Measurements from ENCODE around the gene AKR1D1.

AKR1D1 gene

GRCh38 chr7:138154661-138155060 lies 78.4 kb downstream of the AKR1D1 start:
- no peak overlapping the region for H3K4me3 ChIP-seq (ENCODE audit: low read length)

GRCh38 chr7:138157702-138158101 lies 81.4 kb downstream of the AKR1D1 start:
- Histone ChIP-seq H3K4me1 (ENCODE audit: control insufficient read depth, insufficient read depth, low read length) (no peaks in the 10 kb centered on the region), H3K9me3 (replicated peaks; ENCODE audit: low read length) (no peaks in the 10 kb centered on the region), H3K27me3 (ENCODE audit: control insufficient read depth, insufficient read depth, low read length) (no peaks in the 10 kb centered on the region), H3K36me3 (ENCODE audit: insufficient read depth, low read length) (no peaks in the 10 kb centered on the region), H3K4me3 (ENCODE audit: low read length) (no peak overlapping the region), H3K4me2 (ENCODE audit: low read length) (no peak overlapping the region), H3K9ac (ENCODE audit: low read depth, low read length) (no peak overlapping the region)

More at GRCh38 chr7:138154661-138155060, 78.4 kb downstream of the AKR1D1 start:
- no peaks in the 10 kb centered on the region for H3K9me3 ChIP-seq (replicated peaks; ENCODE audit: low read length)
- no peak overlapping the region for H3K4me2 ChIP-seq (ENCODE audit: low read length)
- no peaks in the 10 kb centered on the region for H3K27me3 ChIP-seq (ENCODE audit: control insufficient read depth, insufficient read depth, low read length)
- no peaks in the 10 kb centered on the region for H3K4me1 ChIP-seq (ENCODE audit: control insufficient read depth, insufficient read depth, low read length)
- no peaks in the 10 kb centered on the region for H3K36me3 ChIP-seq (ENCODE audit: insufficient read depth, low read length)
- no peak overlapping the region for H3K9ac ChIP-seq (ENCODE audit: low read depth, low read length)

- no peaks in the 10 kb centered on the region for H3K9me3 ChIP-seq (replicated peaks; ENCODE audit: low read length)
These were observed 82.7 kb downstream of the AKR1D1 start for GRCh38 chr7:138158739-138159528.

GRCh38 chr7:138161600-138162081 lies 85.4 kb downstream of the AKR1D1 start:
- no peaks in the 10 kb centered on the region for H3K9me3 ChIP-seq (replicated peaks; ENCODE audit: low read length)
- no peaks in the 10 kb centered on the region for H3K4me1 ChIP-seq (ENCODE audit: control insufficient read depth, insufficient read depth, low read length)
- H3K36me3 ChIP-seq (ENCODE audit: insufficient read depth, low read length), result no peaks in the 10 kb centered on the region
- peak overlapping the region; percentile 30 for H3K4me2 ChIP-seq (ENCODE audit: low read length)
- H3K27me3 ChIP-seq (ENCODE audit: control insufficient read depth, insufficient read depth, low read length), result no peaks in the 10 kb centered on the region
- H3K4me3 ChIP-seq (ENCODE audit: low read length), result no peak overlapping the region
- no peak overlapping the region for H3K9ac ChIP-seq (ENCODE audit: low read depth, low read length)

More at GRCh38 chr7:138158739-138159528, 82.7 kb downstream of the AKR1D1 start:
- Histone ChIP-seq H3K36me3 (ENCODE audit: insufficient read depth, low read length) (no peaks in the 10 kb centered on the region), H3K4me1 (ENCODE audit: control insufficient read depth, insufficient read depth, low read length) (no peaks in the 10 kb centered on the region), H3K4me3 (ENCODE audit: low read length) (no peak overlapping the region), H3K9ac (ENCODE audit: low read depth, low read length) (no peak overlapping the region), H3K4me2 (ENCODE audit: low read length) (no peak overlapping the region), H3K27me3 (ENCODE audit: control insufficient read depth, insufficient read depth, low read length) (no peaks in the 10 kb centered on the region)

GRCh38 chr7:138162236-138162635 lies 86.0 kb downstream of the AKR1D1 start:
- no peaks in the 10 kb centered on the region for H3K36me3 ChIP-seq (ENCODE audit: insufficient read depth, low read length)
- no peaks in the 10 kb centered on the region for H3K4me1 ChIP-seq (ENCODE audit: control insufficient read depth, insufficient read depth, low read length)
- no peaks in the 10 kb centered on the region for H3K9me3 ChIP-seq (replicated peaks; ENCODE audit: low read length)
- no peaks in the 10 kb centered on the region for H3K27me3 ChIP-seq (ENCODE audit: control insufficient read depth, insufficient read depth, low read length)
- no peak overlapping the region for H3K9ac ChIP-seq (ENCODE audit: low read depth, low read length)
- no peak overlapping the region for H3K4me2 ChIP-seq (ENCODE audit: low read length)
- no peak overlapping the region for H3K4me3 ChIP-seq (ENCODE audit: low read length)

- Histone ChIP-seq H3K36me3 (ENCODE audit: insufficient read depth, low read length) (no peaks in the 10 kb centered on the region), H3K4me2 (ENCODE audit: low read length) (no peak overlapping the region), H3K9me3 (replicated peaks; ENCODE audit: low read length) (no peaks in the 10 kb centered on the region), H3K27me3 (ENCODE audit: control insufficient read depth, insufficient read depth, low read length) (no peaks in the 10 kb centered on the region), H3K4me3 (ENCODE audit: low read length) (no peak overlapping the region), H3K9ac (ENCODE audit: low read depth, low read length) (no peak overlapping the region), H3K4me1 (ENCODE audit: control insufficient read depth, insufficient read depth, low read length) (no peaks in the 10 kb centered on the region)
These were observed 87.5 kb downstream of the AKR1D1 start for GRCh38 chr7:138163800-138164199.

- Histone ChIP-seq H3K27me3 (ENCODE audit: control insufficient read depth, insufficient read depth, low read length) (no peaks in the 10 kb centered on the region), H3K36me3 (ENCODE audit: insufficient read depth, low read length) (no peaks in the 10 kb centered on the region), H3K4me1 (ENCODE audit: control insufficient read depth, insufficient read depth, low read length) (no peaks in the 10 kb centered on the region), H3K4me2 (ENCODE audit: low read length) (no peak overlapping the region), H3K9ac (ENCODE audit: low read depth, low read length) (no peak overlapping the region), H3K9me3 (replicated peaks; ENCODE audit: low read length) (no peaks in the 10 kb centered on the region), H3K4me3 (ENCODE audit: low read length) (no peak overlapping the region)
These were observed 88.5 kb downstream of the AKR1D1 start for GRCh38 chr7:138164804-138165203.

- H3K9ac ChIP-seq (ENCODE audit: low read depth, low read length), result no peak overlapping the region
- no peaks in the 10 kb centered on the region for H3K36me3 ChIP-seq (ENCODE audit: insufficient read depth, low read length)
- no peak overlapping the region for H3K4me3 ChIP-seq (ENCODE audit: low read length)
- H3K4me2 ChIP-seq (ENCODE audit: low read length), result no peak overlapping the region
- H3K4me1 ChIP-seq (ENCODE audit: control insufficient read depth, insufficient read depth, low read length), result no peaks in the 10 kb centered on the region
- H3K9me3 ChIP-seq (replicated peaks; ENCODE audit: low read length), result no peaks in the 10 kb centered on the region
- H3K27me3 ChIP-seq (ENCODE audit: control insufficient read depth, insufficient read depth, low read length), result no peaks in the 10 kb centered on the region
These were observed 90.4 kb downstream of the AKR1D1 start for GRCh38 chr7:138166681-138167080.

GRCh38 chr7:138167222-138167621 lies 91.0 kb downstream of the AKR1D1 start:
- Histone ChIP-seq H3K4me3 (ENCODE audit: low read length) (no peak overlapping the region), H3K36me3 (ENCODE audit: insufficient read depth, low read length) (no peaks in the 10 kb centered on the region), H3K4me1 (ENCODE audit: control insufficient read depth, insufficient read depth, low read length) (no peaks in the 10 kb centered on the region), H3K9me3 (replicated peaks; ENCODE audit: low read length) (no peaks in the 10 kb centered on the region), H3K9ac (ENCODE audit: low read depth, low read length) (no peak overlapping the region), H3K4me2 (ENCODE audit: low read length) (no peak overlapping the region), H3K27me3 (ENCODE audit: control insufficient read depth, insufficient read depth, low read length) (no peaks in the 10 kb centered on the region)

- H3K9me3 ChIP-seq (replicated peaks; ENCODE audit: low read length), result no peaks in the 10 kb centered on the region
- no peaks in the 10 kb centered on the region for H3K36me3 ChIP-seq (ENCODE audit: insufficient read depth, low read length)
- H3K4me3 ChIP-seq (ENCODE audit: low read length), result no peak overlapping the region
- H3K4me2 ChIP-seq (ENCODE audit: low read length), result no peak overlapping the region
- H3K9ac ChIP-seq (ENCODE audit: low read depth, low read length), result no peak overlapping the region
- H3K4me1 ChIP-seq (ENCODE audit: control insufficient read depth, insufficient read depth, low read length), result no peaks in the 10 kb centered on the region
- no peaks in the 10 kb centered on the region for H3K27me3 ChIP-seq (ENCODE audit: control insufficient read depth, insufficient read depth, low read length)
These were observed 91.6 kb downstream of the AKR1D1 start for GRCh38 chr7:138167869-138168296.
